GM23338 (cell line): ENCODE measurements around the gene HIP1. TPM values are rescaled to one million over a fixed set of nuclear protein-coding genes. Genes with fewer than 3 reads are reported as not detected.

Experiments
- ATAC-seq: fragments of 200-7000 bp; cut with Tn5 transposase; 3 replicates; pipeline ENCODE4 v1.9.1; 2020
- DNase-seq: peaks from one replicate; pipeline ENCODE4 v3.0.0-alpha.2; 2015; ENCODE audit warnings: low spot score
- H2AFZ ChIP-seq: fragments of 200-600 bp; sonication (generic); 2 replicates; pipeline ENCODE4 v1.8.0; 2016; ENCODE audit warnings: antibody characterized with exemption, mild to moderate bottlenecking, moderate library complexity
- H3F3A ChIP-seq: fragments of 200-600 bp; sonication (generic); replicated peaks from 2 replicates; pipeline ENCODE4 v1.8.0; 2017; ENCODE audit warnings: antibody characterized with exemption, mixed run types, low read depth
- H3K27ac ChIP-seq: fragments of 200-600 bp; sonication (generic); 2 replicates; pipeline ENCODE4 v1.6.1; 2016; ENCODE audit warnings: low read depth
- H3K27me3 ChIP-seq: fragments of 200-600 bp; sonication (generic); 2 replicates; pipeline ENCODE4 v1.8.0; 2016; ENCODE audit warnings: mild to moderate bottlenecking, mixed run types, moderate library complexity; ENCODE audit not compliant: insufficient read depth
- H3K36me3 ChIP-seq: fragments of 200-600 bp; sonication (generic); 2 replicates; pipeline ENCODE4 v1.8.0; 2016; ENCODE audit warnings: mild to moderate bottlenecking; ENCODE audit not compliant: insufficient read depth
- H3K4me1 ChIP-seq: fragments of 200-600 bp; sonication (generic); 2 replicates; pipeline ENCODE4 v1.8.0; 2016; ENCODE audit warnings: mild to moderate bottlenecking, moderate library complexity; ENCODE audit not compliant: insufficient read depth
- H3K4me2 ChIP-seq: fragments of 200-600 bp; sonication (generic); 2 replicates; pipeline ENCODE4 v1.7.1; 2017; ENCODE audit warnings: mixed run types
- H3K4me3 ChIP-seq: fragments of 200-600 bp; sonication (generic); 2 replicates; pipeline ENCODE4 v1.6.1; 2016; ENCODE audit warnings: mixed run types
- H3K79me2 ChIP-seq: fragments of 200-600 bp; sonication (generic); replicated peaks from 2 replicates; pipeline ENCODE4 v1.8.0; 2017; ENCODE audit warnings: mild to moderate bottlenecking; ENCODE audit not compliant: insufficient read depth
- H3K9me2 ChIP-seq: fragments of 200-600 bp; sonication (generic); 2 replicates; pipeline ENCODE4 v1.8.0; 2017; ENCODE audit not compliant: insufficient read depth
- H4K20me1 ChIP-seq: fragments of 200-600 bp; sonication (generic); replicated peaks from 2 replicates; pipeline ENCODE4 v1.8.0; 2017; ENCODE audit warnings: mild to moderate bottlenecking; ENCODE audit not compliant: insufficient read depth
- H3K27ac Mint-ChIP-seq: 2 replicates; pipeline ENCODE4 v1.8.0; 2020; ENCODE audit warnings: inconsistent platforms, mild to moderate bottlenecking, moderate library complexity, mixed read lengths
- H3K27me3 Mint-ChIP-seq: 3 replicates; pipeline ENCODE4 v1.8.0; 2022; ENCODE audit warnings: low read depth, mild to moderate bottlenecking, moderate library complexity, mixed read lengths, inconsistent platforms; ENCODE audit not compliant: insufficient read depth, poor library complexity
- H3K36me3 Mint-ChIP-seq: 3 replicates; pipeline ENCODE4 v1.8.0; 2021; ENCODE audit warnings: low read depth, mild to moderate bottlenecking, inconsistent platforms, moderate library complexity, mixed read lengths
- H3K4me1 Mint-ChIP-seq: 3 replicates; pipeline ENCODE4 v1.8.0; 2020; ENCODE audit warnings: mild to moderate bottlenecking, inconsistent platforms, mixed read lengths
- H3K4me3 Mint-ChIP-seq: 3 replicates; pipeline ENCODE4 v1.8.0; 2021; ENCODE audit warnings: moderate library complexity, mild to moderate bottlenecking, inconsistent platforms, mixed read lengths
- H3K9me3 Mint-ChIP-seq: 3 replicates; pipeline ENCODE4 v1.8.0; 2020; ENCODE audit warnings: moderate library complexity, mild to moderate bottlenecking, inconsistent platforms, mixed read lengths
- CREB1 ChIP-seq: fragments of 250-450 bp; sonication (Bioruptor Pico); IDR thresholded peaks from 2 replicates; pipeline ENCODE4 v1.5.0; 2020; ENCODE audit warnings: low read depth, mild to moderate bottlenecking, moderate library complexity
- CTCF ChIP-seq, 2 experiments: fragments of 200-600 bp in 1 of 2; sonication (generic) in 1 of 2; conservative IDR thresholded peaks; 2 replicates each; pipeline versions ENCODE4 v1.5.1 to v1.6.1; 2016 to 2017; ENCODE audit warnings: antibody characterized with exemption in 2 of 2, low read depth in 2 of 2, mild to moderate bottlenecking in 2 of 2, moderate library complexity in 1 of 2
- EZH2phosphoT487 ChIP-seq: fragments of 200-600 bp; sonication (generic); IDR thresholded peaks from one replicate; pipeline ENCODE4 v1.8.1; 2018; ENCODE audit warnings: antibody characterized with exemption; ENCODE audit not compliant: unreplicated experiment
- JUNB ChIP-seq: IDR thresholded peaks from one replicate; pipeline ENCODE4 v1.6.1; 2016; ENCODE audit warnings: antibody characterized with exemption; ENCODE audit not compliant: unreplicated experiment
- POLR2AphosphoS5 ChIP-seq: IDR thresholded peaks from 2 replicates; pipeline ENCODE4 v1.6.1; 2016; ENCODE audit warnings: antibody characterized with exemption, low read depth
- ZNF114 ChIP-seq: fragments of 250-450 bp; sonication (Bioruptor Pico); IDR thresholded peaks from 2 replicates; pipeline ENCODE4 v1.5.0; 2020; ENCODE audit warnings: mild to moderate bottlenecking, moderate library complexity
- ZNF331 ChIP-seq: fragments of 250-450 bp; sonication (Bioruptor Pico); IDR thresholded peaks from 2 replicates; pipeline ENCODE4 v1.5.0; 2020; ENCODE audit warnings: low read depth, mild to moderate bottlenecking, moderate library complexity
- ZNF462 ChIP-seq: fragments of 250-450 bp; sonication (Bioruptor Pico); IDR thresholded peaks from 2 replicates; pipeline ENCODE4 v1.5.0; 2020; ENCODE audit warnings: mild to moderate bottlenecking, moderate library complexity
- polyA plus RNA-seq: library from polyadenylated mRNA; unstranded; fragments of >200 nt; fragmentation: Nextera tagmentation; extraction: Ambion mirVana; gene quantifications from 2 replicates; pipeline ENCODE4 v1.2.1, GENCODE V29; 2016
- total RNA-seq: library from RNA; depleted of rRNA; stranded (reverse); fragments of >200 nt; shearing (Covaris generic); gene quantifications from 2 replicates; pipeline ENCODE4 v1.2.3, GENCODE V29; 2014
- TF ChIP-seq, protein P1 (sequence below): IDR thresholded peaks from one replicate; pipeline ENCODE4 v1.6.1; 2018; ENCODE audit warnings: antibody characterized with exemption; ENCODE audit not compliant: unreplicated experiment
- TF ChIP-seq, protein P2 (sequence below): IDR thresholded peaks from 2 replicates; pipeline ENCODE4 v1.6.1; 2016; ENCODE audit warnings: antibody characterized with exemption

The HIP1 gene
- total and polyA plus RNA-seq, 2 experiments from 2014 or later = 24.9 to 80.8 TPM

DNA sequence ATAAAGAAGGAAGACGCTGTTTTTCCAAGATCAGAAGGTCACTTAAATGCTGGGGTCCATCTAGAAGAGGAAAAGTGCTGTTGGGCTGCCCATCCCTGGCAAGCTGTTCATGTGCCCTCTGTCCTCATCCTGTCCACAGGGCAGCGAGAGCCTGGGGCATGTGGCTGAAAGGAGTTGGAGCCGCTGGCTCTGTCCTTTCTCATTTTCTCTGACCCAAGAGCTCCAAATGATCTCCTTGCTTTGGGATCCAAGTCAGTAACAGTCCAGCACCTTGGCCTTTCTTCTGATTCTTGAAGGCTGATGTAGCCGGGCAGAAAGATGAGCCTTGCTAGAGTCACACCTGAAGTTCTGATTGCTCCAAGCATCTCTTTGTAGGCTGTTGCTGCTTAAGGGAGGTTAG is 202.2 kb downstream of the HIP1 start:
- no peak overlapping the region for H3K27ac Mint-ChIP-seq
- TF ChIP-seq JUNB (no peak), ZNF462 (no peak), ZNF114 (CRISPR knock-in tag) (no peak), CTCF (conservative IDR thresholded peaks at IDR 0.05; ENCODE audit: low read depth in 2 of 2) (no peak), EZH2phosphoT487 (no peak), CREB1 (no peak), POLR2AphosphoS5 (no peak), ZNF331 (CRISPR knock-in tag) (no peak)
- TF ChIP-seq, protein P1, sequence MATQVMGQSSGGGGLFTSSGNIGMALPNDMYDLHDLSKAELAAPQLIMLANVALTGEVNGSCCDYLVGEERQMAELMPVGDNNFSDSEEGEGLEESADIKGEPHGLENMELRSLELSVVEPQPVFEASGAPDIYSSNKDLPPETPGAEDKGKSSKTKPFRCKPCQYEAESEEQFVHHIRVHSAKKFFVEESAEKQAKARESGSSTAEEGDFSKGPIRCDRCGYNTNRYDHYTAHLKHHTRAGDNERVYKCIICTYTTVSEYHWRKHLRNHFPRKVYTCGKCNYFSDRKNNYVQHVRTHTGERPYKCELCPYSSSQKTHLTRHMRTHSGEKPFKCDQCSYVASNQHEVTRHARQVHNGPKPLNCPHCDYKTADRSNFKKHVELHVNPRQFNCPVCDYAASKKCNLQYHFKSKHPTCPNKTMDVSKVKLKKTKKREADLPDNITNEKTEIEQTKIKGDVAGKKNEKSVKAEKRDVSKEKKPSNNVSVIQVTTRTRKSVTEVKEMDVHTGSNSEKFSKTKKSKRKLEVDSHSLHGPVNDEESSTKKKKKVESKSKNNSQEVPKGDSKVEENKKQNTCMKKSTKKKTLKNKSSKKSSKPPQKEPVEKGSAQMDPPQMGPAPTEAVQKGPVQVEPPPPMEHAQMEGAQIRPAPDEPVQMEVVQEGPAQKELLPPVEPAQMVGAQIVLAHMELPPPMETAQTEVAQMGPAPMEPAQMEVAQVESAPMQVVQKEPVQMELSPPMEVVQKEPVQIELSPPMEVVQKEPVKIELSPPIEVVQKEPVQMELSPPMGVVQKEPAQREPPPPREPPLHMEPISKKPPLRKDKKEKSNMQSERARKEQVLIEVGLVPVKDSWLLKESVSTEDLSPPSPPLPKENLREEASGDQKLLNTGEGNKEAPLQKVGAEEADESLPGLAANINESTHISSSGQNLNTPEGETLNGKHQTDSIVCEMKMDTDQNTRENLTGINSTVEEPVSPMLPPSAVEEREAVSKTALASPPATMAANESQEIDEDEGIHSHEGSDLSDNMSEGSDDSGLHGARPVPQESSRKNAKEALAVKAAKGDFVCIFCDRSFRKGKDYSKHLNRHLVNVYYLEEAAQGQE = no peak
- TF ChIP-seq, protein P2, sequence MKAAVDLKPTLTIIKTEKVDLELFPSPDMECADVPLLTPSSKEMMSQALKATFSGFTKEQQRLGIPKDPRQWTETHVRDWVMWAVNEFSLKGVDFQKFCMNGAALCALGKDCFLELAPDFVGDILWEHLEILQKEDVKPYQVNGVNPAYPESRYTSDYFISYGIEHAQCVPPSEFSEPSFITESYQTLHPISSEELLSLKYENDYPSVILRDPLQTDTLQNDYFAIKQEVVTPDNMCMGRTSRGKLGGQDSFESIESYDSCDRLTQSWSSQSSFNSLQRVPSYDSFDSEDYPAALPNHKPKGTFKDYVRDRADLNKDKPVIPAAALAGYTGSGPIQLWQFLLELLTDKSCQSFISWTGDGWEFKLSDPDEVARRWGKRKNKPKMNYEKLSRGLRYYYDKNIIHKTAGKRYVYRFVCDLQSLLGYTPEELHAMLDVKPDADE = no peak
- DNase-seq (no peak), ATAC-seq (no peak)
- H3K9me3 Mint-ChIP-seq = no peaks in the 10 kb centered on the region
- Histone ChIP-seq H3K9me2 (no peaks in the 10 kb centered on the region), H3K27ac (no peak overlapping the region), H3K27me3 (no peaks in the 10 kb centered on the region), H3K79me2 (no peaks in the 10 kb centered on the region), H3K36me3 (peaks cover 52% of the 10 kb centered on the region), H3K4me1 (no peaks in the 10 kb centered on the region), H3K4me3 (no peak overlapping the region), H4K20me1 (peaks cover 6% of the 10 kb centered on the region), H2AFZ (no peak overlapping the region), H3F3A (0 out of 2 replicates have a peak, but pooled peaks cover 2% of the 10 kb centered on the region), H3K4me2 (no peak overlapping the region)
- no peak overlapping the region for H3K4me3 Mint-ChIP-seq
- H3K4me1 Mint-ChIP-seq = peaks cover 2% of the 10 kb centered on the region; the same call in 1 of the 3 replicates
- peaks cover 71% of the 10 kb centered on the region for H3K36me3 Mint-ChIP-seq
- peaks cover 8% of the 10 kb centered on the region for H3K27me3 Mint-ChIP-seq
